Activated CD4-positive, alpha-beta T cell treated with anti-CD3 and anti-CD28 coated beads for 36 hours (primary cell): ENCODE data around the gene RNF151. TPM values are rescaled to one million over a fixed set of nuclear protein-coding genes. Genes with fewer than 3 reads are reported as not detected.
A peak's percentile ranks its signal among the peaks of the same experiment; 100 is the strongest.
"Not testable (repeated sequence)": the region's sequence is repeated elsewhere in the genome, so short reads cannot be mapped to it uniquely, and the experiment has no call there.

Experiments used
- ATAC-seq: fragments of 200-7000 bp; cut with Tn5 transposase; one replicate; pipeline ENCODE4 v1.10.0; 2021; ENCODE audit warnings: mild to moderate bottlenecking, moderate library complexity
- CTCF ChIA-PET: fragments of 350-600 bp; sonication (Branson Sonifier 250); formaldehyde crosslinking; loops from one replicate; lab custom pipeline; 2021; ENCODE audit warnings: antibody characterized with exemption; lab: Charles Lee
- POLR2A ChIA-PET: fragments of 350-600 bp; sonication (Branson Sonifier 250); formaldehyde crosslinking; loops from one replicate; lab custom pipeline; 2021; ENCODE audit warnings: antibody characterized with exemption, inconsistent platforms; lab: Charles Lee
- DNase-seq: peaks from one replicate; pipeline ENCODE4 v3.0.0-alpha.2; 2020
- H3K27ac Mint-ChIP-seq: one replicate; pipeline ENCODE4 v1.8.0; 2021; ENCODE audit warnings: mixed read lengths
- H3K27me3 Mint-ChIP-seq: one replicate; pipeline ENCODE4 v1.8.0; 2021; ENCODE audit warnings: mixed read lengths
- H3K36me3 Mint-ChIP-seq: one replicate; pipeline ENCODE4 v1.8.0; 2021; ENCODE audit warnings: low read depth, mixed read lengths
- H3K4me1 Mint-ChIP-seq: one replicate; pipeline ENCODE4 v1.8.0; 2021; ENCODE audit warnings: mixed read lengths
- H3K4me3 Mint-ChIP-seq: one replicate; pipeline ENCODE4 v1.8.0; 2021; ENCODE audit warnings: mild to moderate bottlenecking, moderate library complexity, mixed read lengths
- H3K9me3 Mint-ChIP-seq: one replicate; pipeline ENCODE4 v1.8.0; 2021; ENCODE audit warnings: low read depth, mixed read lengths
- intact Hi-C, 2 experiments: fragments of 100-400 bp; cut with DNase I in 1 of 2; cut with micrococcal nuclease in 1 of 2; formaldehyde crosslinking; loops; one replicate each; pipeline versions ENCODE4 v1.14.2 to v1.15.1; 2022 to 2024; cut with DNase I, micrococcal nuclease
- total RNA-seq, 2 experiments: library from RNA; stranded (reverse); gene quantifications; one replicate each; pipeline ENCODE4 v1.2.3, GENCODE V29; 2021

Gene RNF151, protein sequence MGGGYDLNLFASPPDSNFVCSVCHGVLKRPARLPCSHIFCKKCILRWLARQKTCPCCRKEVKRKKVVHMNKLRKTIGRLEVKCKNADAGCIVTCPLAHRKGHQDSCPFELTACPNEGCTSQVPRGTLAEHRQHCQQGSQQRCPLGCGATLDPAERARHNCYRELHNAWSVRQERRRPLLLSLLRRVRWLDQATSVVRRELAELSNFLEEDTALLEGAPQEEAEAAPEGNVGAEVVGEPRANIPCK
- not detected for total RNA-seq

DNA sequence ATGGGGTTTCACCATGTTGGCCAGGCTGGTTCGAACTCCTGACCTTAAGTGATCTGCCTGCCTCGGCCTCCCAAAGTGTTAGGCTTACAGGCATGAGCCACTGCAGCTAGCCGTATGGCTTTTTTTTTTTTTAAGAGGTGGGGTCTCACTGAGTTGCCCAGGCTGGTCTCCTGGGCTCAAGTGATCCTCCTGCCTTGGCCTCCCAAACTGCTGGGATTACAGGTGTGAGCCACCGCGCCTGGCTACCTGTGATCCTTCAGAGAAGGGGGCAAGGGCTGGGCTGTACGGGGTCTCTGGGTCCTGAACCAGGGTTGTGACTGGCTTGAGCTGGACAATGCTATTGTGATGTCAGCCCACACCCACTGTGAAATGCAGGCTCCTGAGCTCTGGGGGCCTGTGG lies at the start of gene RNF151:
Gene RNF151 (plus strand): TSS at position 397 of the 400 bp plus-strand sequence. CDS start 26 bp downstream, outside the sequence.
- Mint-ChIP-seq H3K4me3 (peak within 1 kb of the TSS; percentile 96), H3K36me3 (peaks cover 48% of the 10 kb centered on the region), H3K27me3 (no peaks in the 10 kb centered on the region), H3K4me1 (peaks cover 33% of the 10 kb centered on the region), H3K27ac (peak within 1 kb of the TSS; percentile 94), H3K9me3 (no peaks in the 10 kb centered on the region)
- ChIA-PET CTCF (interaction anchor here (0.7 to 1.1 kb wide), 2 partner anchors 21 to 38 kb away, joined by 3 read pairs; no protein-coding TSS in a partner anchor), POLR2A (interaction anchor here (0.6 to 0.8 kb wide), 3 partner anchors 24 to 187 kb away, joined by 3 read pairs; partner anchors contain the start of gene MSRB1)
- ATAC-seq (no peak), DNase-seq (no peak)
- intact Hi-C loops: no loop called here

DNA sequence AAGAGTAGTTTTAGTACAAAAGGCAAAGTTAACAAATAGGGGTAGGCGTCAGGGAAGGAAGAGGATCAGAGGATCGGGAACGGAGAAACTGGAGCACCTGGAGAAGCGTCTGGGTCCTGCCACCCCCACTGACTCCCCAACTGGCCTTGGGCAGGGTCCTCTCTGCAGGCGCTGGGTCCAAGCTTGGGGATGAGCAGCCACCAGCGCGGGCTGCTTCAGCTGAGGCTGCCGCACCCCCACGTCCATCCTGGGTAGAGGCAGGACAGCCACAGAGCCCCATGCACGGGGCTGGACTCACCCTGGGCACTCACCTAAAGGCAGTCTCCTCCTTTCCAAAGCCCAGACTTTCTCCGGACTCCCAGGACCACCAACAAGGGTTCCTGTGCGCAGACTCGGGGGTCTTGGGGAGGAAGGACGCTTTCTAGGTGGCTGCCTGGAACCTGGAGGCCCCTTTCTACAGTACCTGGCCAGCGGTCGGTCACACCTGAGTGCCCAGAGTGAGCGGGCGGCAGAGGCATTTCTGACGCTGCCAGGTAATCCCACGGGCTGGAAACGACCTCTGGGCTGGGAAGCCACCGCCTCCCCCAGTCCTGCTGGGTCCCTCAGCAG lies 49.5 kb upstream of the RNF151 start:
- POLR2A ChIA-PET: interaction anchor here (0.6 kb wide), 1 partner anchor 66 kb away, joined by 3 read pairs; no protein-coding TSS in a partner anchor
- H3K4me1 Mint-ChIP-seq: no peaks in the 10 kb centered on the region
- intact Hi-C loops: no loop called here
- CTCF ChIA-PET: no interaction called here
- H3K27ac Mint-ChIP-seq: no peak overlapping the region
- H3K4me3 Mint-ChIP-seq: no peak overlapping the region
- H3K27me3 Mint-ChIP-seq: peaks cover 41% of the 10 kb centered on the region
- H3K36me3 Mint-ChIP-seq: no peaks in the 10 kb centered on the region
- DNase-seq: no peak
- ATAC-seq: no peak
- no peaks in the 10 kb centered on the region for H3K9me3 Mint-ChIP-seq

DNA sequence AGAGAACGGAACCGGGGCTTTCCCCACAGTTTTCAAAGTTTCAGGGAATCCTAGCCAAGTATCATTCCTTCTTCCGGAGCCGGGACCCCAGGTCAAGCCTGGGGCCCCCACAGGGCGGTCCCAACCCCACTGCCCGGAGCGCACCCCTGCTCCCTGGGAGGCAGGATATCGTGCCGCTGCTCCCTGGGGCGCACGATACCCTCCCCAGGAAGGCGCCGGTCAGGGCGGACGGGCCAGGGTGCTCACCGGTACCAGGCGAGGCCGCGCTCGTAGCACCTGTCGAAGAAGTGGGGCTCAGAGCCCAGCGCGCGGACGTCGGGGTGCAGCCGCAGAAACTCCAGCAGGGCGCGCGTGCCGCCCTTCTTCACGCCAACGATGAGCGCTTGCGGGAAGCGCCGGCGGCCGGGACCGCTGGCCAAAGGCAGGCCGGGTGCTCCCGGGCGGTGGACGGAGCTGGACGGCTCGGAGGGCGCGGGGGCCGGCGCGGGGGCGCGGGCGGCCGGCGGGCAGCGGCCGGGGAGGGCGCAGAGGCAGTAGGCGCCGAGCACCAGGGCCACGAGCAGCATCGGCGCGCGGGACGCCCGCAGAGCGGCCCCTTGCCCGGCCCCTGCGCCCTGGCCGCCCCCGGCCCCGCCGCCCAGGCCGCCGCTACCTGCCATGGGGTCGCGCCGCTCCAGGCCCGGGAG lies 48.8 kb upstream of the RNF151 start:
- POLR2A ChIA-PET: no interaction called here
- no peaks in the 10 kb centered on the region for H3K9me3 Mint-ChIP-seq
- CTCF ChIA-PET: interaction anchor here (0.7 kb wide), 1 partner anchor 105 kb away, joined by 3 read pairs; no protein-coding TSS in a partner anchor
- H3K36me3 Mint-ChIP-seq: no peaks in the 10 kb centered on the region
- no peak overlapping the region for H3K4me3 Mint-ChIP-seq
- H3K27ac Mint-ChIP-seq: no peak overlapping the region
- intact Hi-C loops: no loop called here
- H3K4me1 Mint-ChIP-seq: no peaks in the 10 kb centered on the region
- peaks cover 47% of the 10 kb centered on the region for H3K27me3 Mint-ChIP-seq
- no peak for ATAC-seq
- no peak for DNase-seq

DNA sequence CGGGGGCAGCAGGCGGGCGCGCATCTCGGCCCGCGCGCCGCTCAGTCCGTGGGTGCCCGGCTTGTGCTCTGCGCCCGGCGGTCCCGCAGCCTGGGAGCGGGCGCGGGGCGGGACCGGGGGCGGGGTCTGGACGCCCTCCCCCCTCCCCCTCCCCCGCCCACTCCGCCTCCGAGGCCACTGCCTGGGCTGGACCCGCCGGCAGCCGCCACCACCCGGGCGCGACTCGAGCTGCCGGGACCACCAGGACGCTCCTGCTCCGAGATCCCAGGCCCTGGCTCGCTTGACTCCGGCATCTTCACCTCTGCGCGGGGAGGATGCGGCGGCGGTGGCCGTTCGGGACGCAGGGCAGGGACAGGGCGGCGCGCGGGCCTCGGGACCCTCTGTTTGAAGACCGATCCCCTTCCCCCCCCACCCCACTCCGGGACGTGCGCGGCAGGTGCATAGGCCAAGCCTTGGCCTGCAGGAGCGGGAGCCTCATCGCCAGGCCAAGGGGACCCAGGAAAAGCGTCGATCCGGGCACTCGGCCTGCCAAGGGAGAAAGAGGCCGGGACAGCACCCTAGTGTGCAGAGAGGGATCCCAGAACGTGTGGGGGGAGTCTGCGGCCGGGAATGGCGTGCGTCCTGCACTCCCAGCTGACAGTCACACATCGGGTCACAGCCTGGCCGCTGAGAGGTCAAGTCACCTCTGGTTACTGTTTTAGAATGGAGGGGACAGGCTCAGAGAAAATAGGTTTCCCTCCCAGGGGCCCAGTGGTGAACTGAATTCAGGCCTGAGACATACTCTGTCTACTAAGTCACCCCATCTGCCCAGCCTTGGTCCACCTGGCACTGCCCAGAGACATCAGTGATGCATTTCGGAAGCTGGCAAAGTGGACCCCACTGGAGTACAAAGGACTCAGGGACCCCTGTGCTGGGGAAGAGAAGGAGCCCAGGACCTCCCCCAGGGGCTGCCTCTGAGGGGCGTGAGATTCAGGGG lies 48.0 kb upstream of the RNF151 start, which contains the start of gene HS3ST6:
Gene HS3ST6 (minus strand): TSS at position 65 of the 976 bp plus-strand sequence. CDS start 92 bp downstream, outside the sequence.
- Mint-ChIP-seq H3K9me3 (no peaks in the 10 kb centered on the region), H3K36me3 (no peaks in the 10 kb centered on the region), H3K4me1 (no peaks in the 10 kb centered on the region), H3K27ac (no peak within 1 kb of the TSS), H3K4me3 (no peak within 1 kb of the TSS), H3K27me3 (peaks cover 52% of the 10 kb centered on the region)
- DNase-seq (no peak), ATAC-seq (no peak)
- intact Hi-C loops: no loop called here
- ChIA-PET POLR2A (no interaction called here), CTCF (interaction anchor here (0.7 kb wide), 1 partner anchor 104 kb away, joined by 3 read pairs; no protein-coding TSS in a partner anchor)

DNA sequence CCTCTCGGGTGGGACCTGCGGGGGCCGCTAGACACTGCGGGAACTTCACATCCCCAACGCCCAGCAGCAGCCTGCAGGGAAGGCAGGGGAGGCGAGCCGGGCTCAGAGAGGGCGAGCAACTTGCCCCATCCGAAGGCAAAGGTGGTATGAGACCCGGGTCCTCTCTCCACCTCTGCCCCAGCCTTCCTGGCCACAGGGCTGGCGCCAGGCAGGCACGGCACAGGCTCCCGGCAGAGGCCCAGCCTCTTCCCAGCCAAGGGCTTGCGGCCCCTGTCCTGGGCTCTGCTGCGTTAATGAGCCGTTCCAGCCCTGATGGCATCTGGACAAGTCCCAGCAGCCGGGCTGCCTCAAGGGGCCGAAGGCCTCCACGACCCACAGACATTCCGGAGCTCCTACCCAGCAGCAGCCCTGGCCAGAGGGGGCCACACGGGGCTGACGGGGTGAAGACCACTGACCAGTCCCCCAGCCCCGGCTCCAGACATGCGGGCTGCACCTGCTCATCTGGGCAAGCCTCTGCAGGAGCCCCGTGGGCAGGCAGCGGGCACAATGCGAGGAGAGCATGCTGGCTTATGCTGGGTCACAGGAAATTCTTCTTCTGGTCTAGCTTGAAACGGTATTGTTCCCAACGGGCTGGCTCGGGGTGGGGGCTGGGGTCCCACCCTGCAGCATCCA lies 47.2 kb upstream of the RNF151 start:
- POLR2A ChIA-PET: no interaction called here
- intact Hi-C loops: no loop called here
- Mint-ChIP-seq H3K36me3 (no peaks in the 10 kb centered on the region), H3K4me1 (no peaks in the 10 kb centered on the region), H3K9me3 (no peaks in the 10 kb centered on the region), H3K4me3 (no peak overlapping the region), H3K27ac (no peak overlapping the region), H3K27me3 (peaks cover 52% of the 10 kb centered on the region)
- CTCF ChIA-PET: no interaction called here
- DNase-seq: no peak
- ATAC-seq: no peak

DNA sequence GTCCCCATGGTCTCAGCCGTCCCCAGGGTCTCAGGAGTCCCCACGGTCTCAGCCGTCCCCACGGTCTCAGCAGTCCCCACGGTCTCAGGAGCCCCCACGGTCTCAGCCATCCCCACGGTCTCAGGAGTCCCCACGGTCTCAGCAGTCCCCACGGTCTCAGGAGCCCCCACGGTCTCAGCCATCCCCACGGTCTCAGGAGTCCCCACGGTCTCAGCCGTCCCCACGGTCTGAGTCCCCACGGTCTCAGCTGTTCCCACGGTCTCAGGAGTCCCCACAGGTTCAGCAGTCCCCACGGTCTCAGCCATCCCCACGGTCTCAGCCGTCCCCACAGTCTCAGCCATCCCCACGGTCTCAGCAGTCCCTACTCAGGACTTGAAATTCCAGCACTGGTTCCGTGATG lies 46.5 kb upstream of the RNF151 start:
- ATAC-seq, H3K36me3 Mint-ChIP-seq, CTCF ChIA-PET, POLR2A ChIA-PET, DNase-seq, H3K4me1 Mint-ChIP-seq, intact Hi-C loops, H3K27ac Mint-ChIP-seq, H3K9me3 Mint-ChIP-seq, H3K4me3 Mint-ChIP-seq: not testable (repeated sequence)
- H3K27me3 Mint-ChIP-seq: peaks cover 51% of the 10 kb centered on the region

DNA sequence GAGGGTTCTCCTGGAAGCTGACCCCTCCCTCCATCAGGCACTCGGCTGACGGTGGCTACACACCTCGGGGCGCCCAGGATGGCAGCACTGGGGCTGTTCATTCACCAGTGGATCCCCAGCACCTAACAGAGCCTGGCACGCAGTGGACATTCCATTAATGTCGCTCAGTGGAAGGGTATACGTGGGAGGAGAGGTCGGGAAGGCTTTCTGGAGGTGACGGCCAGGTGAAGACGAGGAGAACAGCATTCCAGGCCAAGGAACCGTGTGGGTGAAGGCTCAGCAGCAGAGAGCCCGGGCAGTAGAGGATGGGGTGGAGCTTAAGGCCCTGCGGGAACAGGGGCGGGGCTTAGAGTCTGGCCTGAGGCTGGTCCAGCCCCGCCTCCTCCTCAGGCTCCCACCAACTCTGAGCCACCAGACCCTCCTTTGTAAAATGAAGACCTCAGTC lies 45.9 kb upstream of the RNF151 start:
- POLR2A ChIA-PET: no interaction called here
- ATAC-seq: peak; percentile 69
- no peak overlapping the region for H3K27ac Mint-ChIP-seq
- H3K9me3 Mint-ChIP-seq: no peaks in the 10 kb centered on the region
- H3K4me1 Mint-ChIP-seq: no peaks in the 10 kb centered on the region
- peaks cover 48% of the 10 kb centered on the region for H3K27me3 Mint-ChIP-seq
- peak; percentile 38 for DNase-seq
- CTCF ChIA-PET: no interaction called here
- no peak overlapping the region for H3K4me3 Mint-ChIP-seq
- no peaks in the 10 kb centered on the region for H3K36me3 Mint-ChIP-seq
- intact Hi-C loops: no loop called here

DNA sequence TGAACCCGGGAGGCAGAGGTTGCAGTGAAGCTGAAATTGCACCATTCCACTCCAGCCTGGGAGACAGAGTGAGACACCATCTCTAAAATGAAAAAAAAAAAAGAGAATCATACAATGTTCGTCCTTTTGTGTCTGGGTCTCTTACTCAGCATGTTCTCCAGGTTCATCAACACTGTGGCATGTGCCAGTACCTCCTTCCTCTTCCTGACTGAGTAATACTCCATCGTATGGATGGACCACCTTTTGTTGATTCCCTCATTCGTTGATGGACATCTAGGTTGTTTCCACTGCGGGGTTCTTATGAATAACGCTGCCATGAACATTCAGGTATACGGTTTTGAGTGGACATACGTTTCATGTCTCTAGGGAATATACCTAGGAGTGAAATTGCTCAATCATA lies 44.3 kb upstream of the RNF151 start:
- ATAC-seq (no peak), DNase-seq (no peak)
- Mint-ChIP-seq H3K4me1 (no peaks in the 10 kb centered on the region), H3K4me3 (no peak overlapping the region), H3K27me3 (peaks cover 39% of the 10 kb centered on the region), H3K9me3 (no peaks in the 10 kb centered on the region), H3K27ac (no peak overlapping the region), H3K36me3 (no peaks in the 10 kb centered on the region)
- intact Hi-C loops: no loop called here
- ChIA-PET POLR2A (no interaction called here), CTCF (no interaction called here)

DNA sequence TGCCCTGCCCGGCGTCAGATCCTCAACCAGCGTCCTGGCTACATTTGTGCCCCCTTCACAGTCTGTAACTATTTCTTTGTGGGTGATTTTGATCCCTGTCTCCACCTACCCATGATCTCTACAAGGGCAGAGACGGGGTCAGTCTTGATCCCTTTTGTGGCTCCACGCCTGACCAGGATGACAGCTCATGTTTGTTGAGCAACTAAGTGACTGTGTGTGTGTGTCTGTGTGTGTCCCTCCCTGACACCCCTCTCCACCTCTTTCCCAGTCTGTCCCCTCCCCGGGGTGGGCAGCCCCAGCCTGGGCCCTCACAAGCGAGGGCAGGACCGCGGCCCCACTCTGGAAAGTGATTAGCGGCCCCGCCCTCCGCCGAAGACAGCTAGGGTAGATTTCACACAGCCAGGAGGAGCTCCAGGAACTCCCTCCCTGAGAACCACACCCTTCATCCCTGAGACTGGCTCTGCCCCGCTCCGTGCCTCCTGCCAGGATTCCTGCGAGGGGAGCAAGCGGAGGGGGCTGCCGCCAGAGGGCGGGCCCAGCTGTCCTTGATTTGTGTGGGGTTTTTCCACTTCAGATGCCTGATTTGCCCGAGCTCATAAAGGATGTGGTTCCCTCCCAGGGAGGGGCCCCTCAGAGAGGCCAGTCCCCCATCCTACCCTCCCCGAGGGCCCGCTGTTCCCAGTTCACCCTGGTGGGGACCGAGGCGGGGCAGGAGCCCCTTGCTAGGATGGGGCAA lies 43.2 kb upstream of the RNF151 start:
- H3K27ac Mint-ChIP-seq: no peak overlapping the region
- intact Hi-C loops: no loop called here
- ChIA-PET POLR2A (no interaction called here), CTCF (interaction anchor here (0.8 kb wide), 1 partner anchor 292 kb away, joined by 3 read pairs; no protein-coding TSS in a partner anchor)
- ATAC-seq (peak; percentile 26), DNase-seq (no peak)
- H3K4me1 Mint-ChIP-seq: no peaks in the 10 kb centered on the region
- H3K4me3 Mint-ChIP-seq: no peak overlapping the region
- H3K36me3 Mint-ChIP-seq: no peaks in the 10 kb centered on the region
- peaks cover 37% of the 10 kb centered on the region for H3K27me3 Mint-ChIP-seq
- no peaks in the 10 kb centered on the region for H3K9me3 Mint-ChIP-seq

DNA sequence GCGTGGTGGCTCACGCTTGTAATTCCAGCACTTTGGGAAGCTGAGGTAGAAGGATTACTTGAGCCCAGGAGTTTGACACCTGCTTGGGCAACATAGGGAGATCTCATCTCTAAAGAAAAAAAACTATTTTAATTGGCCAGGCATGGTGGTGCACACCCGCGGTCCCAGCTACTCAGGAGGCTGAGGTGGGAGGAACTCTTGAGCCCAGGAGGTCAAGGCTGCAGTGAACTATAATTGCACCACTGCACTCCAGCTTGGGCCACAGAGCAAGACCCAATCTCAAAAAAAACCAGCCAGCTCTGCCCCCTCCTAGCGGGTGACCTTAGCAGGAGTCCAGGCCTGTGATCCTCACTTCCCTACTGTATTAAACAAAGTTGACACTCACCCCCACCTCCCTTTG lies 42.6 kb upstream of the RNF151 start:
- Mint-ChIP-seq H3K27me3 (peaks cover 33% of the 10 kb centered on the region), H3K4me1 (peaks cover 1% of the 10 kb centered on the region), H3K9me3 (no peaks in the 10 kb centered on the region), H3K4me3 (no peak overlapping the region), H3K36me3 (no peaks in the 10 kb centered on the region), H3K27ac (no peak overlapping the region)
- intact Hi-C loops: no loop called here
- DNase-seq (no peak), ATAC-seq (no peak)
- CTCF ChIA-PET: interaction anchor here (0.6 to 0.8 kb wide), 3 partner anchors 91 to 958 kb away, joined by 3 read pairs; no protein-coding TSS in a partner anchor
- POLR2A ChIA-PET: no interaction called here
